Raji (cell line): ENCODE measurements around the gene ZIM2.

ENCODE experiments used
- POLR2A ChIP-seq: IDR thresholded peaks from 2 replicates; pipeline ENCODE4 v1.6.1; 2011; ENCODE audit warnings: low read depth, low read length, control low read depth; ENCODE audit not compliant: insufficient read depth

Gene ZIM2

GRCh38 chr19:56827708-56828107 lies 12.8 kb downstream of the ZIM2 start:
- no peak for TF ChIP-seq POLR2A

- no peak for TF ChIP-seq POLR2A
These were observed 16.6 kb downstream of the ZIM2 start for GRCh38 chr19:56823956-56824355.

GRCh38 chr19:56823417-56823816 lies 17.1 kb downstream of the ZIM2 start:
- no peak for TF ChIP-seq POLR2A

GRCh38 chr19:56822755-56823154 lies 17.8 kb downstream of the ZIM2 start:
- no peak for TF ChIP-seq POLR2A

- TF ChIP-seq POLR2A, result no peak
These were observed 18.9 kb downstream of the ZIM2 start for GRCh38 chr19:56821675-56822074.

GRCh38 chr19:56821209-56821608 lies 19.3 kb downstream of the ZIM2 start:
- TF ChIP-seq POLR2A, result no peak

- TF ChIP-seq POLR2A, result no peak
These were observed 21.4 kb downstream of the ZIM2 start for GRCh38 chr19:56819166-56819565.

GRCh38 chr19:56814656-56815055 lies 25.9 kb downstream of the ZIM2 start:
- no peak for TF ChIP-seq POLR2A

DNA sequence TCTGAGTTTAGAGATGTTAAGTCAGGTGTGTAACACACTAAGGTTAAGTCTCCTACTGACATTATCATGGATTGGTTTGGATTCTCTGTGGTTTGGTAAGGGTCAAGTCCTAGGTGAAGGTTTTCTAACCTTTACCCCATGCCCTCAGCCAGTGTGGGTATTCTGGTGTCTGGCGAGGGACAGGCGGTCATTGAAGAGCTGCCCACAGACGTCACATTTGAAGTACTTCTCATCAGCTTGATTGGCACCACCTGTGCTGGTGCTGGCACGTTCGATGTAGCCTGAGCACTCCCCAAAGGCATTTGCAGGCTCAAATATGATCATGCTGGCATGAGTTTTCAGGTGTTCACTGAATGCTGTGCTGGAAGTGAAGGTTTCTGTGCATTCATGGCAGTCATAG lies 27.0 kb downstream of the ZIM2 start:
- TF ChIP-seq POLR2A, result no peak

DNA sequence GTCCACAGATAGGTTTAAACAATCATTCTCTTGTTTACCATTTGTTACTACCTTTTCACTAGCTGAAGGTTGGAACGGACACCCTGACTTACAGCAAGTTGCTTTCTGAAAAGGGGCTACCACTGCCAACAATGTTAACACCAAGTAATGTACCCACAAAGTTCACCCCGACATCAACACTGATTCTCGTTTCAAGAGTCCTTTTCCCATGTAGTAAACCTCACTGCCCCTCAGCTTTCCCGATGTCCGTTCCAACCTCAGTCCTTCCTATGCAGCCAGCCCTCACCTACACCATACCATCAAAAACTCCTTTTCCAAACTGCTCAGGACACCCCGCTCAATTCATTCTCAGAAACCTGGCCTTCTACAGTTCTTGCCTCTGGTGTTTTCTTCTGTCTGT lies 29.0 kb downstream of the ZIM2 start:
- no peak for TF ChIP-seq POLR2A

- no peak for TF ChIP-seq POLR2A
These were observed 30.3 kb downstream of the ZIM2 start for GRCh38 chr19:56810260-56810659.

DNA sequence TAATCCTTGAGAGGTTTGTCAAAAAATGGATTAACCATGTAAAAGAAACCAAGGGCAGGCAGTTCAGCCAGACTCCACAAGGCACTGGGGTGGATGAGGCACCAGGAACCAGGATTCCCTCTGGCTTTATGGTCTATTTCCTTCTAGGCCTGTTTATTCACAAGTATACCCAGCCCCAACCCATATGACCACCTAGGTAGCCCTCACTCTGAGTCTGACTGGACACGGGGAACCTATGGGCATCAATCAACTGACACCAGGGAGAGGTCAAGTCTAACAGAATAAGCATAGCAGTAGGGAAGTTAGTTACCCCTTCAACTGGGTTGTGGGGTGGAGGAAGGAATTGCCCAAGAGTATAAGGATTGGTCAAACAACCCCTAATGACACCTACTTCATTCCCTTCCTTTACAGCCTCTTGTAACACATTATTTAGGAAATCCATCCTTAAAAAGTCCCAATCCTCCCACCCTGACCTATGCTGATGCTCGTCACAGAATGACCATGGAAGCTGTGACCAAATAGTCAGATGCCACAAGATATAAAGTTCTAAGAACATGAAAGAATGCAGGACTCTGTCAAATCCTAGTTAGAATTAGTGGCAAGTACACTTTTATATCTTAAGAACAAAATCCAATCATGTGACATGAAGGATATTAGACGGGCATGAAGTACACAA lies 31.7 kb downstream of the ZIM2 start:
- TF ChIP-seq POLR2A, result no peak

GRCh38 chr19:56806639-56807038 lies 33.9 kb downstream of the ZIM2 start:
- no peak for TF ChIP-seq POLR2A

DNA sequence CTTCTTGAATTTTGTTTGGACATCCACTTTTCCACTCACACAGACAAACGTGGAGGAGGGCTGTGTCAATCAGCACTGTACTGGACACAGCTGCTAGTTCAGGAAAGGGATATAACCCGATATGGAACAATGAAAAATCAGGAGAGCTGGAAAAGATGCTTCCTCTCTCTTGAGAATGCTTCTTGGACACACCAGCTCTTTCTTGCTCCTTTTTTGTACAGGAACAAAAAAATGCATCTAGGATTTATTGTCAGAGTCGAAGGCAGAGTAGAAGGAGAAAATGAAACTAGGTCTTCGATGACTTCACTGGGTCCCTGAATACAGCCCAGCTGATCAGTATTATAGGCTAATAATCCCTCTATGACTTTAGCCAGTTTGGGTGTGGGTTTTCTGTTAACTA lies 62.2 kb downstream of the ZIM2 start:
- no peak for TF ChIP-seq POLR2A

GRCh38 chr19:56769650-56770049 lies 70.9 kb downstream of the ZIM2 start:
- no peak for TF ChIP-seq POLR2A

- no peak for TF ChIP-seq POLR2A
These were observed 75.4 kb downstream of the ZIM2 start for GRCh38 chr19:56765137-56765536.

GRCh38 chr19:56764196-56764695 lies 76.3 kb downstream of the ZIM2 start:
- no peak for TF ChIP-seq POLR2A

DNA sequence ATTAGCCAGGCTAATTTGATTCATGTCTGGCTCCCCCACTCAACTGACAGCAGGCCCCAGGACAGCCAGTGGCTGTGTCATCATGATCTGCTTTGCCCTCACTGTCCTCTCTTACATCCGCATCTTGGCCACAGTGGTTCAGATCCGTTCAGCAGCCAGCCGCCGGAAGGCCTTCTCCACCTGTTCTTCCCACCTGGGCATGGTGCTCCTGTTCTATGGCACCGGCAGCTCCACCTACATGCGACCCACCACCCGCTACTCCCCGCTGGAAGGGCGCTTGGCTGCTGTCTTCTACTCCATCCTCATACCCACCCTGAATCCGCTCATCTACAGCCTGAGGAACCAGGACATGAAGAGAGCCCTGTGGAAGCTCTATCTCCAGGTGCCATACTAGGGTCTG lies 79.7 kb downstream of the ZIM2 start:
- TF ChIP-seq POLR2A, result no peak

DNA sequence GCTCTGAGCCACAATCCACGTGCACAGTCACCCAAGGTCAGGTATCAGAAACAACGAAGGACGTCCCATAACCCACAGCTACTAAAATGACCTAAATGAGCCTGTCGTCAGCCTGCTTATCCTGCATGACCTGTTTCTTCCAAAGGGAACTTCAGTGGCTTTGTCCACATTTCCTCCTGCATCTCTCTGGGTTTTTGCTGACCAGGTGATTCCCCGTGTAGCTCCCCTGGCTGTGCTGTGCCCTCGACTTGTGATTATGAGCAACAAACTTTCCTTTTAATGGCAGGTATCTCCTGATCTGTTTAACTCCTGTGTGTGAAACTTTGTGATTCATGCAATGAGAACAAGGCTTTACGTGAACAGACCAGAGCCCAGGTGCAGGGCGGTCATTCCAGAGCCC lies 81.0 kb downstream of the ZIM2 start:
- TF ChIP-seq POLR2A, result no peak
